NB4 (cell line): ENCODE measurements around the gene RAET1G.
"Not testable (repeated sequence)": the region's sequence is repeated elsewhere in the genome, so short reads cannot be mapped to it uniquely, and the experiment has no call there.

Experiments used
- DNase-seq: peaks from one replicate; pipeline ENCODE4 v3.0.0; 2010; ENCODE audit warnings: low read depth
- H3K4me3 ChIP-seq: one replicate; pipeline ENCODE4 v1.5.1; 2011; ENCODE audit warnings: mild to moderate bottlenecking, low read depth, low read length, moderate library complexity
- CTCF ChIP-seq: IDR thresholded peaks from one replicate; pipeline ENCODE4 v1.5.1; 2012; ENCODE audit warnings: low read depth, low read length
- MAX ChIP-seq: IDR thresholded peaks from 2 replicates; pipeline ENCODE4 v1.6.1; 2011; ENCODE audit warnings: low read depth, low read length
- MYC ChIP-seq: IDR thresholded peaks from 2 replicates; pipeline ENCODE4 v1.6.1; 2011; ENCODE audit warnings: low read depth, low read length
- POLR2A ChIP-seq: IDR thresholded peaks from 2 replicates; pipeline ENCODE4 v1.6.1; 2011; ENCODE audit warnings: mild to moderate bottlenecking; ENCODE audit not compliant: insufficient read length; ENCODE audit errors: extremely low read depth

Gene RAET1G

GRCh38 chr6:149924206-149924932 is 1.4 kb upstream of the RAET1G start:
- TF ChIP-seq MYC, result no peak
- no peak for TF ChIP-seq CTCF
- no peak for TF ChIP-seq POLR2A
- no peak for TF ChIP-seq MAX
- H3K4me3 ChIP-seq, result no peak overlapping the region
- no peak for DNase-seq

- TF ChIP-seq MYC (no peak), POLR2A (no peak), MAX (no peak), CTCF (no peak)
- no peak for DNase-seq
- H3K4me3 ChIP-seq, result no peak overlapping the region
These were observed 536 bp upstream of the RAET1G start for GRCh38 chr6:149923327-149923986.

DNA sequence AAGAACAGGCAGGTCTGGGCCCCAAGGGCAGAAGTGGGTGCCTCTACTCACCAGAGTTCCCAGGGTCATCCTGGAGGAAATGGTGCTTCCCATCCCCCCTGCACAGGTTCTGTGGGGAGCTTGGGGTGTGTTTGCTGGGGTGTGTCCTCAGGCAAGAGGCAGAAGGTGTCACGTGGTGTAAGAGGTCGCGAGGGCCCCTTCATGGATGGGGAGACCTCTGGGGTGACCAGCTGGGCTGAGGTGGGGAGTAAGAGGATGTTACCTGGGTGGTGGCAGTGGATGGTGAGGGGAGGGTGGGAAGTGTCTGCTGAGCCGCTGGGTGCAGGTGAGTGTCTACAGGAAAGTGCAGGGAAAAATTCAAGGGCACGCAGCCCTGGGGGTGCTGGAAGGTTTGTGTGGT is 830 bp downstream of the RAET1G start:
- not testable (repeated sequence) for H3K4me3 ChIP-seq, DNase-seq

- no peak for TF ChIP-seq MYC
- no peak overlapping the region for H3K4me3 ChIP-seq
- DNase-seq, result no peak
These were observed 1.6 kb downstream of the RAET1G start for GRCh38 chr6:149921361-149921760.

DNA sequence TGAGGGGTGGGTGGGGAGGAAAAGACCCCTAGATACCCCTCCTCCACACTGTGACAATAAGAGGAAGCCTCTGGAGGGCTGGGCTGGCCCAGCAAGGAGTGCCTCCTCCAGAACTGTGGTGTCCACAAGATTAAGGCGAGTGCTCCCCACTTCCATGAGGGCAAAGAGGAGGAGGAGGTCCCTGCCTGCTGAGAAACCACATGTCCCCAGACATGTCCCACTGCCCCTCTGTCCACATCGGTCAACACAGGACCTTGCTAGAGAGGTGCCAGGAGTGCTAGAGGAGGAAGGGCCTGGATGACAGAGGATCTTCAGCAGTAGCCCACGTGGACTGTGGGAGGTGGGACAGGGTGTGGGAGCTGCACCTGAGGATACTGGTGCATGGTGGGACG is 3.1 kb downstream of the RAET1G start:
- TF ChIP-seq CTCF, result no peak
- TF ChIP-seq MYC, result no peak
- no peak for TF ChIP-seq POLR2A
- TF ChIP-seq MAX, result no peak
- DNase-seq, result no peak
- no peak overlapping the region for H3K4me3 ChIP-seq

DNA sequence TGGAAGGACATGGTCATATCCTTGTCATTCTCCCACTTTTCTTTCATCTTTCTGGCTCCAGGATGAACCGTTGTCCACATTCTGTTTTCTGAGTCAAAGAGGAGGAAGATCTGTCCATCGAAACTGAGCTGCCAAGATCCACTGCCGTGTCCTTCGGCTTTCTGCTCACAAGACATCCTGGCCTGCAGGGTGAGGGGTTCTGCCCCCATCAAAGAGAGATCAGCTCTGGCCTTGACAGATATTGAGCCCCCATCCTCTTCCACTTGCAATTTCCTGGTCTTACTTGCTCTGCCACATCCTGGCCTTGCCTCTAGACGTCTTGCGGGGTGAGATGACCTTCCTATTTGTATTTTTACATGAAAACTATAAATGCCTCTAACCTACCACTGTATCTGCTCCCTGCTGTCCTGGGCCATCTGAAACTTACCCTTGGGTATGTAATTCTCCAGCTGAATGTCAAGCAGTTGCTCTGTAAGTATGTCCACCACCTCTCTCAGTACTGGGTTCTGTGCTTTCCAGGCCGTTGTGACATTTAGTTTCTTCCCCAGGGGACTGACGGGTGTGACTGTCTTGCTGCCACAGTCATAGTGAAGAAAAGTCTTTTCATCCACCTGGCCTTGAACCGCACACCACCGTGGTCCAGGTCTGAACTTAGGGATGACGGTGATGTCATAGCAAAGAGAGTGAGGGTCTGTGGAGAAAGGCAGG is 3.6 kb downstream of the RAET1G start:
- DNase-seq, H3K4me3 ChIP-seq: not testable (repeated sequence)

DNA sequence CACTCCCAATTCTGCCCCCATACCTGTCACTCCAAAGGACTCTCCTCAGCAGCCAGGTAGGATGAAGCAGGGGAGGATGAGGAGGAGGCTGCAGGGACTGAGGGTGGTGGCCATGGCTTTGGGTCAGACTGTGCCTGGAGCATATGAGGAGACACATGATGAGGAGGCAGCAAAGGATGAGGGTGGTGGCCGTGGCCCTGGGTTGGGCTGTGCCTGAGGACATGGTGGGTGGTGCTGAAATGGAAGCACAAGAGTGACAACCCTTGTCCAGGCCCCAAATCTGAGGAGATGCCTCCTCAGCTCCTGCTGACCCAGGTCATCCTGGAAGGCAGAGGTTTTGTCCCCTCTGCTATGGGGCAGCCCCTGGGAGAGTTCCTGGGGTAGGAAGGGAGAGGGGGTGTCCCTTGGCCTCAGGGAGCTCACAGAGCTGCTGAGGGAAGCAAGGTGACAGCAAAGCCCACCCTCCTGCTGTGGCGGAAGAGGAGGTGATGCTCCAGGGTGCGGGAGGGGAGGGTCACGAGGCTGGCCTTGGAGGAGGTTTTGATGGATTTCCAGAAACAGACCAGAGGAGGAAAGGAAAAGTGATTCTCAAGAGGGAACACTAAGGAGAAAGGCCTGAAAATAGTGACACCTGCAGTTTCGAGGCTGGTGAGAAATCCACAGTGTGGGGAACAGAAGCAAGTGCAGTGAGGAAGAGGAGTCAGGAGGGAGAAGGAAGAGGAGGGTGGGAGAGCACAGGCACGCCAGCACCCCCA is 4.6 kb downstream of the RAET1G start:
- TF ChIP-seq POLR2A, result no peak
- no peak for TF ChIP-seq CTCF
- no peak for TF ChIP-seq MYC
- no peak for TF ChIP-seq MAX
- no peak overlapping the region for H3K4me3 ChIP-seq
- DNase-seq, result no peak
